NB4 (cell line): ENCODE data around the gene SOX13.

Experiments
- MYC ChIP-seq: IDR thresholded peaks from 2 replicates; pipeline ENCODE4 v1.6.1; 2011; ENCODE audit warnings: low read depth, low read length
- POLR2A ChIP-seq: IDR thresholded peaks from 2 replicates; pipeline ENCODE4 v1.6.1; 2011; ENCODE audit warnings: mild to moderate bottlenecking; ENCODE audit not compliant: insufficient read length; ENCODE audit errors: extremely low read depth

GRCh38 chr1:204072931-204073836 is at the start of gene SOX13:
- TF ChIP-seq POLR2A (no peak), MYC (no peak)
